Thyroid gland (tissue), 4 donors: ENCODE measurements around the gene RAB11FIP4. TPM values are rescaled to one million over a fixed set of nuclear protein-coding genes. Genes with fewer than 3 reads are reported as not detected.

ENCODE experiments used
- DNase-seq, 2 donors: peaks; one replicate each; pipeline ENCODE4 v3.0.0-alpha.2; 2019
- H3K27ac ChIP-seq, 3 donors: fragments of 200-600 bp; sonication (generic); 1 replicate in 2 of 3; 2 replicates in 1 of 3; pipeline ENCODE4 v1.5.1; 2016 to 2019; ENCODE audit warnings: mild to moderate bottlenecking in 1 of 3, moderate library complexity in 1 of 3
- H3K27me3 ChIP-seq: fragments of 200-600 bp; sonication (generic); one replicate; pipeline ENCODE4 v1.5.1; 2019
- H3K36me3 ChIP-seq, 2 donors: fragments of 200-600 bp; sonication (generic); one replicate each; pipeline ENCODE4 v1.5.1; 2016 to 2019
- H3K4me1 ChIP-seq, 2 donors: fragments of 200-600 bp; sonication (generic); one replicate each; pipeline ENCODE4 v1.5.1; 2017 to 2019
- H3K4me3 ChIP-seq, 3 donors: fragments of 200-600 bp; sonication (generic); replicated peaks in 1 of 3; 1 replicate in 2 of 3; 2 replicates in 1 of 3; pipeline ENCODE4 v1.5.1; 2016; ENCODE audit warnings: mild to moderate bottlenecking in 1 of 3
- H3K9me3 ChIP-seq: fragments of 200-600 bp; sonication (generic); one replicate; pipeline ENCODE4 v1.5.1; 2017
- CTCF ChIP-seq, 6 experiments: fragments of 200-600 bp in 3 of 6; fragments of 450-650 bp in 3 of 6; sonication (generic) in 3 of 6; IDR thresholded peaks; one replicate each; pipeline ENCODE4 v1.5.1; 2016 to 2019; ENCODE audit warnings: antibody characterized with exemption in 6 of 6, mild to moderate bottlenecking in 2 of 6, inconsistent platforms in 1 of 6, moderate library complexity in 1 of 6
- POLR2A ChIP-seq, 2 donors: fragments of 450-650 bp; IDR thresholded peaks; one replicate each; pipeline ENCODE4 v1.6.1; 2017; ENCODE audit warnings: antibody characterized with exemption in 2 of 2, mild to moderate bottlenecking in 2 of 2, moderate library complexity in 1 of 2
- WGBS, 2 donors: methylation state at CpG; one replicate each; pipeline ENCODE4 v1.1.5; 2017; 5-methylcytosine and 5-hydroxymethylcytosine counted together
- intact Hi-C: fragments of 100-400 bp; cut with DNase I; formaldehyde crosslinking; loops from one replicate; pipeline ENCODE4 v1.15.1; 2023
- total RNA-seq, 4 donors: library from RNA; depleted of rRNA; stranded (reverse); fragments of >200 nt; gene quantifications; one replicate each; pipeline ENCODE4 v1.2.3, GENCODE V29; 2016

RAB11FIP4 gene
- total RNA-seq, 4 donors from 2014 or later = 21.1 to 44.5 (median 24.9) TPM

GRCh38 chr17:31480904-31481782 lies 89.7 kb downstream of the RAB11FIP4 start:
- intact Hi-C loops = no loop called here
- Histone ChIP-seq H3K36me3 (no peaks in the 10 kb centered on the region), H3K9me3 (no peaks in the 10 kb centered on the region), H3K4me1 (peaks cover 0 to 10% of the 10 kb centered on the region in 2 donors), H3K27ac (no peak overlapping the region), H3K4me3 (no peak overlapping the region), H3K27me3 (no peaks in the 10 kb centered on the region)
- no peak for DNase-seq
- TF ChIP-seq CTCF (IDR thresholded peaks at IDR 0.05) (no peak), POLR2A (IDR thresholded peaks at IDR 0.05) (no peak)
- WGBS, 2 donors = 38 to 46% methylated on average over 8 of the region's 8 CpGs

- Histone ChIP-seq H3K36me3 (no peaks in the 10 kb centered on the region), H3K27ac (no peak overlapping the region), H3K4me1 (peaks cover 0 to 10% of the 10 kb centered on the region in 2 donors), H3K4me3 (no peak overlapping the region), H3K9me3 (no peaks in the 10 kb centered on the region), H3K27me3 (no peaks in the 10 kb centered on the region)
- intact Hi-C loops = no loop called here
- TF ChIP-seq CTCF (IDR thresholded peaks at IDR 0.05) (no peak), POLR2A (IDR thresholded peaks at IDR 0.05) (no peak)
- DNase-seq = no peak
- WGBS, 2 donors = 50 to 58% methylated on average over 1 to 4 of the region's 4 CpGs
These were observed 90.3 kb downstream of the RAB11FIP4 start for GRCh38 chr17:31481783-31482081.

GRCh38 chr17:31484821-31485220 lies 93.3 kb downstream of the RAB11FIP4 start:
- H3K4me3 ChIP-seq = no peak overlapping the region
- no peaks in the 10 kb centered on the region for H3K36me3 ChIP-seq
- H3K4me1 ChIP-seq = peaks cover 9 to 19% of the 10 kb centered on the region in 2 donors
- intact Hi-C loops = no loop called here
- no peak for DNase-seq
- TF ChIP-seq POLR2A (IDR thresholded peaks at IDR 0.05) (no peak), CTCF (IDR thresholded peaks at IDR 0.05) (no peak)
- no peak overlapping the region for H3K27ac ChIP-seq
- H3K9me3 ChIP-seq = no peaks in the 10 kb centered on the region
- WGBS, 2 donors = 92 to 94% methylated on average over 4 of the region's 4 CpGs
- no peaks in the 10 kb centered on the region for H3K27me3 ChIP-seq

GRCh38 chr17:31486351-31487062 lies 95.0 kb downstream of the RAB11FIP4 start:
- H3K4me3 ChIP-seq = no peak overlapping the region

More at GRCh38 chr17:31486351-31487062, 95.0 kb downstream of the RAB11FIP4 start:
- 79 to 82% methylated on average over 9 of the region's 9 CpGs for WGBS, 2 donors
- H3K4me1 ChIP-seq = peaks cover 9 to 18% of the 10 kb centered on the region in 2 donors
- H3K27ac ChIP-seq = no peak overlapping the region
- no peaks in the 10 kb centered on the region for H3K9me3 ChIP-seq
- no peak for DNase-seq
- no peaks in the 10 kb centered on the region for H3K27me3 ChIP-seq
- intact Hi-C loops = no loop called here
- no peaks in the 10 kb centered on the region for H3K36me3 ChIP-seq
- TF ChIP-seq CTCF (IDR thresholded peaks at IDR 0.05) (no peak), POLR2A (IDR thresholded peaks at IDR 0.05) (no peak)
